Keratinocyte (primary cell): ENCODE data around the gene EXOC3. TPM values are rescaled to one million over a fixed set of nuclear protein-coding genes. Genes with fewer than 3 reads are reported as not detected.

Experiments used
- DNase-seq: peaks from one replicate; pipeline ENCODE4 v3.0.0-alpha.2; 2011; ENCODE audit warnings: low read depth, missing footprints, low spot score
- FAIRE-seq: peaks from 2 replicates; lab custom pipeline; 2011; peaks lifted over from hg19 to GRCh38; lab: Jason Lieb, UNC
- H2AFZ ChIP-seq: 2 replicates; pipeline ENCODE4 v1.6.0; 2012; ENCODE audit warnings: low read length, control low read depth, inconsistent platforms; ENCODE audit not compliant: control insufficient read depth
- H3K27ac ChIP-seq: 2 replicates; pipeline ENCODE4 v1.5.1; 2011; ENCODE audit warnings: low read length; ENCODE audit not compliant: control insufficient read depth, insufficient read depth
- H3K27me3 ChIP-seq: 3 replicates; pipeline ENCODE4 v1.6.0; 2011; ENCODE audit warnings: low read length; ENCODE audit not compliant: control insufficient read depth, insufficient read depth; ENCODE audit errors: extremely low read depth
- H3K36me3 ChIP-seq, 2 experiments: 2 replicates in 1 of 2; 3 replicates in 1 of 2; pipeline ENCODE4 v1.5.1; 2011; ENCODE audit warnings: low read length in 2 of 2, mild to moderate bottlenecking in 1 of 2; ENCODE audit not compliant: control insufficient read depth in 2 of 2, insufficient read depth in 2 of 2; ENCODE audit errors: extremely low read depth in 1 of 2
- H3K4me1 ChIP-seq: 3 replicates; pipeline ENCODE4 v1.5.1; 2011; ENCODE audit warnings: low read length; ENCODE audit not compliant: control insufficient read depth, insufficient read depth; ENCODE audit errors: extremely low read depth
- H3K4me2 ChIP-seq: 3 replicates; pipeline ENCODE4 v1.6.0; 2011; ENCODE audit warnings: low read depth, low read length; ENCODE audit not compliant: control insufficient read depth, insufficient read depth; ENCODE audit errors: extremely low read depth
- H3K4me3 ChIP-seq, 3 experiments: fragments of 200-600 bp in 1 of 3; sonication (generic) in 1 of 3; 2 replicates in 2 of 3; 3 replicates in 1 of 3; pipeline ENCODE4 v1.5.1; 2011 to 2016; ENCODE audit warnings: low read length in 3 of 3, mild to moderate bottlenecking in 3 of 3, control low read depth in 2 of 3, inconsistent platforms in 1 of 3, low read depth in 1 of 3, mixed read lengths in 1 of 3, mixed run types in 1 of 3, moderate library complexity in 1 of 3; ENCODE audit not compliant: control insufficient read depth in 2 of 3, insufficient read depth in 2 of 3; ENCODE audit errors: extremely low read depth in 1 of 3
- H3K79me2 ChIP-seq: 2 replicates; pipeline ENCODE4 v1.6.0; 2012; ENCODE audit warnings: low read length; ENCODE audit not compliant: control insufficient read depth, insufficient read depth
- H3K9ac ChIP-seq: 3 replicates; pipeline ENCODE4 v1.6.0; 2011; ENCODE audit warnings: low read length; ENCODE audit not compliant: control insufficient read depth, insufficient read depth; ENCODE audit errors: extremely low read depth
- H3K9me1 ChIP-seq: 3 replicates; pipeline ENCODE4 v1.6.0; 2011; ENCODE audit warnings: low read length; ENCODE audit not compliant: control insufficient read depth, insufficient read depth; ENCODE audit errors: extremely low read depth
- H3K9me3 ChIP-seq: 2 replicates; pipeline ENCODE4 v1.5.1; 2012; ENCODE audit warnings: low read depth, low read length; ENCODE audit not compliant: control insufficient read depth
- H4K20me1 ChIP-seq: 3 replicates; pipeline ENCODE4 v1.6.0; 2011; ENCODE audit warnings: low read length; ENCODE audit not compliant: control insufficient read depth, insufficient read depth; ENCODE audit errors: extremely low read depth
- CTCF ChIP-seq, 3 experiments: IDR thresholded peaks in 1 of 3; conservative IDR thresholded peaks in 1 of 3; optimal IDR thresholded peaks in 1 of 3; 2 replicates in 2 of 3; 3 replicates in 1 of 3; pipeline versions ENCODE3 to v1.5.1; 2011; ENCODE audit warnings: low read length in 3 of 3, mild to moderate bottlenecking in 3 of 3, moderate library complexity in 2 of 3, control low read depth in 1 of 3, inconsistent platforms in 1 of 3; ENCODE audit not compliant: insufficient read depth in 2 of 3; ENCODE audit errors: extremely low read depth in 1 of 3
- EZH2 ChIP-seq: IDR thresholded peaks from one replicate; pipeline ENCODE4 v1.6.1; 2012; ENCODE audit warnings: inconsistent platforms, mild to moderate bottlenecking, low read length, moderate library complexity
- dilution Hi-C: fragments of 300-500 bp; cut with MboI; formaldehyde crosslinking; loops from one replicate; pipeline ENCODE4 v1.7.0; 2020; ENCODE audit warnings: low sequenced_read_pairs; ENCODE audit not compliant: extremely low pct_ligation_motif_present
- polyA plus RNA-seq, 5 experiments: library from polyadenylated mRNA; depleted of rRNA in 3 of 5; stranded (reverse) in 3 of 5; stranded (forward) in 1 of 5; unstranded in 1 of 5; fragments of >200 nt; gene quantifications; 1 replicate in 1 of 5; 2 replicates in 3 of 5; 3 replicates in 1 of 5; pipeline versions ENCODE4 v1.2.1 to v1.2.3, GENCODE V29; 2011 to 2012; ENCODE audit warnings: missing spikeins in 2 of 5, low read depth in 1 of 5, low replicate concordance in 1 of 5

The EXOC3 gene
- polyA plus RNA-seq, 1 donor (not counting 4 experiments of a cell fraction or from before 2014, with no cell fraction given), result 14.2 TPM

GRCh38 chr5:449151-449550 lies 6.2 kb downstream of the EXOC3 start:
- H3K4me3 ChIP-seq, result no peak overlapping the region
- no peak overlapping the region for H3K27ac ChIP-seq
- no peaks in the 10 kb centered on the region for H3K9me1 ChIP-seq
- no peaks in the 10 kb centered on the region for H3K27me3 ChIP-seq
- DNase-seq (no peak), FAIRE-seq (no peak)
- peaks cover 5% of the 10 kb centered on the region for H3K9me3 ChIP-seq
- peaks cover 16% of the 10 kb centered on the region for H3K4me1 ChIP-seq
- TF ChIP-seq EZH2 (no peak), CTCF (optimal IDR thresholded peaks at IDR 0.05 in 1 of 3, IDR thresholded peaks at IDR 0.05 in 1 of 3, conservative IDR thresholded peaks at IDR 0.05 in 1 of 3; ENCODE audit: extremely low read depth in 1 of 3, insufficient read depth in 2 of 3, low read length in 3 of 3) (no peak)
- dilution Hi-C loops, result no loop called here
- H2AFZ ChIP-seq, result no peak overlapping the region
- H3K36me3 ChIP-seq, result peaks cover 21 to 26% of the 10 kb centered on the region in 2 experiments
- H3K79me2 ChIP-seq, result peaks cover 12% of the 10 kb centered on the region
- H3K4me2 ChIP-seq, result no peak overlapping the region
- no peaks in the 10 kb centered on the region for H4K20me1 ChIP-seq
- H3K9ac ChIP-seq, result no peak overlapping the region

DNA sequence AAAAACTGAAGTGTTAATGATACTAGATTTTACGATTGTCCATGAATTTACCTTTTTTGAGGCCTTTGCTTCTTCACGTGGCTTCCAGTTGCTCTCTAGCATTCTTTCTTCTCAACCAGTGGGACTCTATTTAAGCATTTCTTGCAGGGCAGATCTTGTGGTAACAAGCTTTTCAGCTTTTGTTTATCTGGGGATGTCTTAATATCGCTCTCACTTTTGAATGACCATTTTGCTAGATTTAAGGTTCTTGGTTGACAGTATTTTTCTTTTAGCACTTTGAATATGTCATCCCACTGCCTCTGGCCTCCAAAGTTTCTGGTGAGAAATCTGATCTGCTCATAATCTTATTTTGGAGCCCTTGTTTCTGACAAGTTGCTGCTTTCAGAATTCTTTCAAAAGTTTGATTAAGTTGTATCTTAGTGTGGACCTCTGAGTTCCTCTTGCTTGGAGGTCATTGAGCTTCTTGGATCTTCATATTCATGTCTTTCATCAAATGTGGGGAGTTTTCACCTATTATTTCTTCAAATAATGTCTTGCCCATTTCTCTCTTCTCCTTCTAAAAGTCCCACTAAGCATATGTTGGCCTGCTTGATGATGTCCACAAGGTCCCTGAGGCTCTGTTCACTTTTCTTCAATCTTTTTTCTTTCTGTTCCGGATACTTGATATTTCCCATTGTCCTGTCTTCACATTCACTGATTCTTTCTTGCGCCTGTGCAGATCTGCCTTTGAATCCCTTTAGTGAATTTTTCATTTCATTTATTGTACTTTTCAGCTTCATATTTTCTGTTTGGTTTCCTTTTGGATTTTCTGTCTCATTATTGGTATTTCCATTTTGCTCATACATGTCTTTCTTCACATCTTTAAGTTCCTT lies 8.8 kb downstream of the EXOC3 start:
- Histone ChIP-seq H3K36me3 (peaks cover 23 to 26% of the 10 kb centered on the region in 2 experiments), H3K27me3 (no peaks in the 10 kb centered on the region), H3K9me3 (peaks cover 5% of the 10 kb centered on the region), H2AFZ (no peak overlapping the region), H3K4me1 (peaks cover 15% of the 10 kb centered on the region), H3K4me2 (no peak overlapping the region), H4K20me1 (no peaks in the 10 kb centered on the region), H3K27ac (no peak overlapping the region), H3K4me3 (no peak overlapping the region), H3K9me1 (no peaks in the 10 kb centered on the region), H3K79me2 (peaks cover 18% of the 10 kb centered on the region), H3K9ac (no peak overlapping the region)
- no peak for DNase-seq
- TF ChIP-seq CTCF (optimal IDR thresholded peaks at IDR 0.05 in 1 of 3, IDR thresholded peaks at IDR 0.05 in 1 of 3, conservative IDR thresholded peaks at IDR 0.05 in 1 of 3; ENCODE audit: extremely low read depth in 1 of 3, insufficient read depth in 2 of 3, low read length in 3 of 3), result no peak
- TF ChIP-seq EZH2, result no peak
- dilution Hi-C loops, result no loop called here
- FAIRE-seq, result no peak
